NCI-H226 (cell line): ENCODE data around the gene DGKQ.
A peak's percentile ranks its signal among the peaks of the same experiment; 100 is the strongest.

Experiments
- DNase-seq: peaks from one replicate; pipeline ENCODE4 v3.0.0-alpha.2; 2015

The DGKQ gene

DNA sequence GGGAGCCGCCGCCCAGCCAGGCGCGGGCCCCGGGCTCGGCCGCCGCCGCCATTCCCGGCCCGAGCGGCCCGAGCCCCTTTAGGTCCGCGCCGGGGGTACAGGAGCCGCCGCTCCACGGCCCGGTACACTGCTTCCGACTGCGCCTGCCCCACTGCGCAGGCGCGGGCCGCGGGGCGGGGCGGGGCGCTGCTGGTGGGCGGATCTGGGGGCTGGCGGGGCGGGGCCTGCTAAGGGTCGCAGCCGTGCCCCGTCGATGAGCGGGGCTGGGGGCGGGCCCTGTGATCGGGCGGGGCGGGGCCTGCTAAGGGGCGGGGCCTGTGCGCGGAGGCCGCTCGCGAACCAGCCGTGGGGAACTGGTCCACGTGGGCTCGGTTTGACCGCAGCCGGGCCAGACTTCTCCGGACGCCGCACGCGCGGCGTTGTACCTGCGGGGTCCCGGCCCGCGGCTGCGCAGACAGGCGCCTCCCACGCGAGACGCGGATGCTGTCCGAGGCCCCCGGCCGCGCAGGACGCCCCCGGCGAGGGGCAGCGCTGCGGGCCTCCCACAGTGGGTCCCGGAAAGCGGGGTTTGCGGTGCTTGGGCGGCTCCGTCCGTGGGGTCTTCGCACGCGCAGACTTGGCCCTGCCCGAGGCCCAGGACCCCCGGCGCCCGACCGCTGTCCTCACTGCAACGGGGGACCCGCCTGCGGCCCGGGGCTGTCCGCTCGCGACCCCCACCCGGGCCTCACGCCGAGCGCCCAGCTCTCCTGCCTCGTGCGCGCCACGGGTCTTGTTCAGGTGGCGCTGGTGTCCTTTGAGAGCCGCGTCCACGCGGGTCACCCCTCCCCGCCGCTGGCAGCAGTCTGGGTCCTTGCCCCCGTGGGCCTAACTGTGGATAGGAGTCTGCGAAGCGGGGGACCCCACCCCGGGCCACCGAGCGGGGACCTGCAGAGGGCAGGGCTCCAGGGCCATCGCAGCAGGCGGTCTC, at the start of gene DGKQ:
DGKQ (minus strand) TSS at position 139 of the 967 bp plus-strand sequence; CDS start at position 52, 87 bp downstream.
- peak; percentile 52 for DNase-seq

DNA sequence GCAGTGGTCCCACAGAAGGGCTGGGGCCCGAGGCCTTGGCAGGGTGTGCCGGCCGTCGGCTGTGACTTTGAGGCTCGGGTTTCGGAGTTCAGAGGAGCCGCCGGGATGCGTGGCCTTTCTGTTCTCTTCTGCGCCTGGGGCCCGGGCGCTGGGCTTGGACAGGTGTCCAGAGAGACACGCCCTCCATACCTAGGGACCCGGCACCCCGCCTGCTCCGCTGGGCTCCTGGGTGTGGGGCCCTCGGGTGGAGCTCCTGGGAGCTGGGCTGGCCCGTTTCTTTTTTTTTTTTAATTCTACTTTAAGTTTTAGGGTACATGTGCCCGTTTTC, 49.3 kb upstream of the DGKQ start:
- DNase-seq = no peak

DNA sequence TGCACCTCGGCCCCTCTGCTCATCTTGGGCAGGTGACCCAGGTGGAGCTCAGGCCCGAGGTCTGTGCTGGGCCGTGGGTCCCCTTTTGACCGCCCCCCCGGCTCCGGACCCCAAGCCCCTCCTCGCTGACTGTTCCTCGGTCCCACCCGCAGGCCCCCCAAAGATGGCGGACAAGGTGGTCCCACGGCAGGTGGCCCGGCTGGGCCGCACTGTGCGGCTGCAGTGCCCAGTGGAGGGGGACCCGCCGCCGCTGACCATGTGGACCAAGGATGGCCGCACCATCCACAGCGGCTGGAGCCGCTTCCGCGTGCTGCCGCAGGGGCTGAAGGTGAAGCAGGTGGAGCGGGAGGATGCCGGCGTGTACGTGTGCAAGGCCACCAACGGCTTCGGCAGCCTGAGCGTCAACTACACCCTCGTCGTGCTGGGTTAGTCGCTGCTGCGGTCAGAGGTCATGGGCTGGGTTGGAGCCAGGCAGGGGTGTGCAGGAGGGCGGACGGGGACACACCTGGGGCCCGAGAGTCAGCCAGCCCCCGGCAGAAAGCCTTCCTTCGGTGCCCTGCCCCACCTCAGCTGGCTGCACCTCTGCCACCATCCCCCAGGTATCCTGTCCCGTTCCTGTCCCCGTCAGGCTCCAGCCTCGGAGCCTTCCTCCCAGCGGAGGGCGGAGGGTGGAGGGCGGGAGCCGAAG, 48.8 kb upstream of the DGKQ start:
- DNase-seq = no peak

- no peak for DNase-seq
Observed at GRCh38 chr4:1021386-1022050, 48.1 kb upstream of the DGKQ start.

GRCh38 chr4:1019729-1020470, 46.5 kb upstream of the DGKQ start:
- DNase-seq = no peak

GRCh38 chr4:1019320-1019719, 46.0 kb upstream of the DGKQ start:
- no peak for DNase-seq

GRCh38 chr4:1018147-1019020, 45.0 kb upstream of the DGKQ start:
- DNase-seq = no peak

GRCh38 chr4:1017706-1018105, 44.3 kb upstream of the DGKQ start:
- DNase-seq = no peak

- DNase-seq = no peak
Observed at GRCh38 chr4:1017211-1017610, 43.8 kb upstream of the DGKQ start.

- no peak for DNase-seq
Observed at GRCh38 chr4:1015746-1016145, 42.4 kb upstream of the DGKQ start.

DNA sequence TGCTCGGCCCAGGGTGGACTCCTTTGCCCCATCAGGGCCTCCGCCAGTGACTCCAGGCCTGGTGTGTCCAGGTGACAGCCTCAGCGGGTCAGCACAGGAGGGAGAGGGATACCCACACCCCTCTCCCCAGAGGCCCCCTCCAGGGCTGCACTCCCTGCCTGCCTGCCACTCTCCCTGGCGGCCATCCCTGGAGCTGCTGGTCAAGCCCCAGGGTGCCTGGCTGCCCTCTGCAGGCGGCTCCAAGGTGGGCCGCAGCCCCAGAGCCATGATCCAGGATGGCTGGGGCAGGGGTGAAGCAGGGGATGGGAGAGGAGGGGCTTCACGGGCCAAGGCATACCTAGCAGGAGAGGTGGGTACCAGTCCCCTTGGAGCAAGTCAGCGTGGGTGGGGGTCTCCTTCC, 41.8 kb upstream of the DGKQ start:
- no peak for DNase-seq

- no peak for DNase-seq
Observed at GRCh38 chr4:1014291-1015167, 41.2 kb upstream of the DGKQ start.

DNA sequence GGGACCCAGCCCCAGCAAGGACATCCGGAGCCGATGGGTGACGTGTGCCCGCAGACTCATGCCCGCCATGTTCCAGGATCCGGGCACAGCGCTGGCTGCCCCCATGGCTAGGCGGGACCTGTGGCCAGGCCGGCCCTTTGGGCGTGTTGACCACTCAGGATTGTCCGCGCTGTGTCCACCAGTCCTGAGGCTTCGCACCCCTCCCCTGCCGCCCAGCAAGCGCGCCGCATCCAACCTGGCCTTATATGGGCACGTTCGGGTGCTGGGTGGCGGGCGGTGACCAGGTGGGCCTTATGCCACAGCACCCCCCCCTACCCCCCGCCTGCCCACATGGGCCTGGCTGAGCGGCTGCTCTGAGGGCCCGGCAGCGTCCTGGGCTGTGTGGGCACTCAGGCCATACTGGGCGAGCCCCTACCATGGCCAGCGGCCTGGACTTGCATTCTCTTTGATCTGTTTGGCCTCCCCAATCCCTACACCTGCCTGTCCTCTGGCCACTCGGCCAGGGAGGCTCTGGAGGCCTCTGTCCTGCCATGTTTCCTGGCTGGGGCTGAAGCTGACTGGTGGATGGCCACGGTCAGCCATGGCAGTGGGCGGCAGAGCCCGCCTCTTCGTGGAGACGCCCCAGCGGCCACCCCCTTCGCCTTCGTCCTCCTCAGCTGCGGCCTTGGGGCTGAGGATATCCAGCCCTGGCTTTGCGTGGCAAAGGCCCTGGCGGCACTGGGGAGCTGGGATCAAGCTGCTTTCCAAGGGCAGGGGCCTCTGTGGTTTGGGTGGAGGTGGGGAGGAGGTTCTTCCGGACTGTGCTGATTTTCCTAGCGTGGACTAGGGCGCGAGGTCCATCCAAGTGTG, 40.1 kb upstream of the DGKQ start:
- DNase-seq = no peak

DNA sequence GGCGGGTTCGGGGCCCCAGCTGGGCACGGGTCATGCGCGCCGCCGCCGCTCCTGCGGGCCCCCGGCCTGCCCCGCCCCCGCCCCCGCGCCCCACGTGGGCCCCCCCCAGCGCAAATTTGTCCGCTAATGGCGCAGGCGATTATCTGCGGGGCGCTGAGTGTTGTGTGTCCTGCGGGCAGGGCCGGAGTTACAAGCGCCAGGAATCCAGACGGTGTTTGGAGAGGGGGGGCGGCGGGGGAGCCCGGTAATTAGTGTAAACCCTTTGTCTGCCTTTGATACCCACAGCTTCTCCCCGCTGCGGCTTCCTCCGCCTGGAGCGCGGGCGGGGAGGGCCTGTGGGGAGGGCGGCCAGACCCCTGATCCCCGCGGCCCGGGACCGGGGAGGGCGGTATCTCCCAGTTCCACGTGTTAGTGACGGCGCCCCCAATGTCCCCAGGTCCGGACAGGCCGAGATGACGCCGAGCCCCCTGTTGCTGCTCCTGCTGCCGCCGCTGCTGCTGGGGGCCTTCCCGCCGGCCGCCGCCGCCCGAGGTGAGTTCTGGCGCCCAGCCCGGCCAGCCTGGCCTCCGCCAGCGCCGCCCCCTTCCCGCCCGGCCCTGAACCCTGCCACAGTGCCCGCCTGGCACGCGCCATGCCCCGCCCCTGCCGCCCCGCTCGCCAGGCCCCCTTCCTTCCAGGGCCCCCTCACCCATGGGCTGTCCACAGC, 38.8 kb upstream of the DGKQ start:
- DNase-seq = peak; percentile 50

- DNase-seq = no peak
Observed at GRCh38 chr4:1011666-1012033, 38.3 kb upstream of the DGKQ start.

GRCh38 chr4:1011022-1011665, 37.8 kb upstream of the DGKQ start, which contains the start of gene FGFRL1:
Gene FGFRL1, plus strand, starts transcription at chr4:1011626. Its CDS starts 860 bp downstream, at chr4:1012486.
- DNase-seq = peak; percentile 72

DNA sequence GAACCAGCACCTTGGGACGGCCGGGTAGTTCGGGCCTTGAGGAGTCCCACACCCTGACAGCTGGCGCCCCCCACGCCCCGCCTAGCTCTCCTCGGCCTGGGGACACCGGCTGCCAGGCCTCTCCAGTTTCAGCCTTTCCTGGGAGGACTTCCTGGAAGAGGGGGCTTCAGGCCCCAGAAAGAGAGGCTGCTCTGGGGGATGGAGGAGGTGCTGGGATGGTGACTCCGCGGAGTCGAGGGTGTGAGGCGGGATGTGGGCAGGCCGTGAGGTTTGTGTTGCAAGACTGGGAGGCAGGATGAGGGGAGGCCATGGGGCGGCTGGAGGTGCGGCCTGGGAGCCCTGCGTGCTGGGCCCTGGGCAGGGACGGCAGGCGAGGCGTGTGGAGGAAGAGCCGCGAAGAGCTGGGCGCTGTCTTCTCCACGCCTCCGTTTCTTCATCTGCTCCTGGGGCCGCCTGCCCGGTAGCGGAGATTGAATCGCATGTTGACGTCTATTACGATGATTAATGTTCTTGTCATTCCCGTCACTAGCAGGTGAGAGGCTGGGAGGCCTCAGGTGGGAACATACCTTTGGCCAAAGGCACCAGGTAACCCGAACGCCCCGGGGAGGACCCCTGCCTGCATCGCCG, 37.1 kb upstream of the DGKQ start:
- peak; percentile 90 for DNase-seq
